SU-DHL-6 (cell line): ENCODE measurements around the gene ITGA1.

Source experiments
- H2AFZ ChIP-seq: fragments of 200-600 bp; sonication (generic); 2 replicates; pipeline ENCODE4 v1.6.1; 2014; ENCODE audit warnings: low read depth, mild to moderate bottlenecking, moderate library complexity, mixed read lengths, antibody characterized with exemption, low read length; ENCODE audit not compliant: severe bottlenecking
- H3F3A ChIP-seq: fragments of 200-600 bp; shearing (Covaris generic); 2 replicates; pipeline ENCODE4 v1.6.0; 2016; ENCODE audit warnings: antibody characterized with exemption, mild to moderate bottlenecking; ENCODE audit not compliant: insufficient read depth
- H3K27ac ChIP-seq: fragments of 200-600 bp; sonication (generic); 2 replicates; pipeline ENCODE4 v1.5.1; 2016; ENCODE audit warnings: low read depth, mild to moderate bottlenecking, low read length, moderate library complexity, mixed read lengths
- H3K27me3 ChIP-seq: fragments of 200-600 bp; sonication (generic), shearing (Covaris generic); 2 replicates; pipeline ENCODE4 v1.6.0; 2014; ENCODE audit warnings: mild to moderate bottlenecking, low read length
- H3K36me3 ChIP-seq: fragments of 200-600 bp; sonication (generic); 2 replicates; pipeline ENCODE4 v1.6.1; 2014; ENCODE audit warnings: mild to moderate bottlenecking, low read length, mixed read lengths
- H3K4me2 ChIP-seq: fragments of 300-600, 200-600 bp; shearing (Covaris generic), sonication (generic); 2 replicates; pipeline ENCODE4 v1.6.0; 2014; ENCODE audit warnings: low read length, low read depth, mild to moderate bottlenecking; ENCODE audit not compliant: poor library complexity, severe bottlenecking
- H3K4me3 ChIP-seq: fragments of 200-600 bp; sonication (generic); 2 replicates; pipeline ENCODE4 v1.5.1; 2014; ENCODE audit warnings: antibody characterized with exemption, low read length, mild to moderate bottlenecking, mixed read lengths; ENCODE audit not compliant: insufficient read depth, poor library complexity, severe bottlenecking
- H3K79me2 ChIP-seq: fragments of 200-600 bp; sonication (generic); 2 replicates; pipeline ENCODE4 v1.6.1; 2014; ENCODE audit warnings: mild to moderate bottlenecking, low read length, moderate library complexity; ENCODE audit not compliant: insufficient read depth
- H3K9ac ChIP-seq: fragments of 200-600 bp; sonication (generic); 2 replicates; pipeline ENCODE4 v1.7.0; 2014; ENCODE audit warnings: mild to moderate bottlenecking, low read length
- H3K9me2 ChIP-seq: fragments of 200-600 bp; sonication (generic); replicated peaks from 2 replicates; pipeline ENCODE4 v1.6.1; 2014; ENCODE audit warnings: low read length; ENCODE audit not compliant: insufficient read depth
- H3K9me3 ChIP-seq: fragments of 200-600 bp; sonication (generic); 2 replicates; pipeline ENCODE4 v1.6.1; 2014; ENCODE audit warnings: low read length, mixed read lengths; ENCODE audit not compliant: insufficient read depth
- H4K20me1 ChIP-seq: fragments of 200-600 bp; sonication (generic); 2 replicates; pipeline ENCODE4 v1.6.1; 2014; ENCODE audit warnings: low read depth, mild to moderate bottlenecking, antibody characterized with exemption, low read length, moderate library complexity, mixed read lengths
- CTCF ChIP-seq: fragments of 200-600 bp; sonication (generic); IDR thresholded peaks from one replicate; pipeline ENCODE4 v1.5.1; 2017; ENCODE audit warnings: antibody characterized with exemption, mild to moderate bottlenecking, low read length, moderate library complexity; ENCODE audit not compliant: insufficient read depth, poor library complexity, severe bottlenecking
- EZH2phosphoT487 ChIP-seq: fragments of 200-600 bp; sonication (generic), shearing (Covaris generic); conservative IDR thresholded peaks from 2 replicates; pipeline ENCODE4 v1.6.1; 2018; ENCODE audit warnings: mild to moderate bottlenecking, antibody characterized with exemption, low read length, moderate library complexity, mixed read lengths

Gene ITGA1

GRCh38 chr5:52886206-52886605, 98.5 kb downstream of the ITGA1 start:
- Histone ChIP-seq H3K9me2 (no peaks in the 10 kb centered on the region), H3K4me2 (no peak overlapping the region), H3K4me3 (no peak overlapping the region), H3K27ac (no peak overlapping the region), H3F3A (no peaks in the 10 kb centered on the region), H4K20me1 (no peaks in the 10 kb centered on the region), H3K36me3 (no peaks in the 10 kb centered on the region), H3K27me3 (no peaks in the 10 kb centered on the region), H3K9ac (no peak overlapping the region), H3K9me3 (no peaks in the 10 kb centered on the region), H2AFZ (no peak overlapping the region), H3K79me2 (no peaks in the 10 kb centered on the region)
- TF ChIP-seq CTCF = no peak
- no peak for TF ChIP-seq EZH2phosphoT487

GRCh38 chr5:52887066-52887465, 99.3 kb downstream of the ITGA1 start:
- no peak overlapping the region for H2AFZ ChIP-seq
- H3K79me2 ChIP-seq = no peaks in the 10 kb centered on the region
- no peaks in the 10 kb centered on the region for H3K36me3 ChIP-seq
- no peaks in the 10 kb centered on the region for H3K9me2 ChIP-seq
- no peaks in the 10 kb centered on the region for H4K20me1 ChIP-seq
- H3K9me3 ChIP-seq = no peaks in the 10 kb centered on the region
- no peaks in the 10 kb centered on the region for H3F3A ChIP-seq
- H3K9ac ChIP-seq = no peak overlapping the region
- no peaks in the 10 kb centered on the region for H3K27me3 ChIP-seq
- H3K4me3 ChIP-seq = no peak overlapping the region
- TF ChIP-seq EZH2phosphoT487 (no peak), CTCF (no peak)
- no peak overlapping the region for H3K4me2 ChIP-seq
- no peak overlapping the region for H3K27ac ChIP-seq

- TF ChIP-seq CTCF (no peak), EZH2phosphoT487 (no peak)
- H3K9me2 ChIP-seq = no peaks in the 10 kb centered on the region
- H3F3A ChIP-seq = no peaks in the 10 kb centered on the region
- no peak overlapping the region for H3K4me3 ChIP-seq
- H3K9me3 ChIP-seq = no peaks in the 10 kb centered on the region
- no peak overlapping the region for H2AFZ ChIP-seq
- no peak overlapping the region for H3K9ac ChIP-seq
- no peaks in the 10 kb centered on the region for H3K27me3 ChIP-seq
- H3K36me3 ChIP-seq = no peaks in the 10 kb centered on the region
- H3K27ac ChIP-seq = no peak overlapping the region
- no peaks in the 10 kb centered on the region for H4K20me1 ChIP-seq
- no peak overlapping the region for H3K4me2 ChIP-seq
- H3K79me2 ChIP-seq = no peaks in the 10 kb centered on the region
These were observed 100.6 kb downstream of the ITGA1 start for GRCh38 chr5:52888363-52888762.
